SH-SY5Y (cell line): Measurements from ENCODE around the gene SNTA1.

Experiments used
- GATA2 ChIP-seq: IDR thresholded peaks from 2 replicates; pipeline ENCODE4 v1.6.1; 2011; ENCODE audit warnings: mild to moderate bottlenecking, low read depth, low read length
- GATA3 ChIP-seq: IDR thresholded peaks from 2 replicates; pipeline ENCODE4 v1.6.1; 2011; ENCODE audit warnings: low read depth, mild to moderate bottlenecking, low read length, moderate library complexity

The SNTA1 gene

DNA sequence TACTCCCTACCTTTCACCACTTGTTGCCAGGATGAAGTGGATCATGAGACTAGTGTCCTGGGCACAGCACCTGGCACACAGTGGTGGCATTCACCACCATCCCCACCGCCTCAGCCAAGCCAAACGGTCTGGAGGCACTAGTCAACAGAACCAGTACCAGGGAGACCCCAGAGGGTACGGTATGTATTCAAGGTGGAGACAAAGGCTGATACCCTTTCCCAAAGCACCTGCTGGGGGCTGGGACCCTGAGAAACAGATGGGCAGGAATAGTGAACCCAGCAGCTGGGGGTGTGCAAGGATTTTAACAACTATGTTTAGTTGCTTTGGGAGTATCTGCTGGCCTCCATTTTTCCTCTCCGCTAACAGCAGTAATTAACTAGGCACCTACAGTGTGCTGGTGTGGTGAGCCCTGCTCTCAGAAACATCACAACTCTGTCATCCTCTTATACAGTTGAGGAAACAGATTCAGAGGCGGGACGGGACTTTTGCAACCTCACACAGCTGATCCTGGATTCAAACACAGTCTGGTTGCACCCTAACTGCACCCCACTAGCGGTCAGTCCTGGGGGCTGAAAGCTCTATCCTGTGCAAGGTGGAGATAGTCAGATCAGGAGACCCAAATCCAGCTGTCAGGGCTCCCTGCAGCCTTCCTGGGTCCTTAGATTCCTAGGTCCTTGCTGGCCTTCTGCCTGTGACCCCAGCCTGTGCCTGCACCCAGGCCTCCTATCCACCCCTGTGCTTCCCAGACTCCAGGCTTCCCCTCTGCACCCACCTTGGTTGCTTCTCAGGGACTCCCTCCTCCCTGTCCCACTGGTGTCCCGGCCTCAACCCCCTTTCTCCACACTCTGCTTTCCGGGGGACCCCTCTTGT lies 1.2 kb downstream of the SNTA1 start:
- TF ChIP-seq GATA3 (no peak), GATA2 (no peak)

DNA sequence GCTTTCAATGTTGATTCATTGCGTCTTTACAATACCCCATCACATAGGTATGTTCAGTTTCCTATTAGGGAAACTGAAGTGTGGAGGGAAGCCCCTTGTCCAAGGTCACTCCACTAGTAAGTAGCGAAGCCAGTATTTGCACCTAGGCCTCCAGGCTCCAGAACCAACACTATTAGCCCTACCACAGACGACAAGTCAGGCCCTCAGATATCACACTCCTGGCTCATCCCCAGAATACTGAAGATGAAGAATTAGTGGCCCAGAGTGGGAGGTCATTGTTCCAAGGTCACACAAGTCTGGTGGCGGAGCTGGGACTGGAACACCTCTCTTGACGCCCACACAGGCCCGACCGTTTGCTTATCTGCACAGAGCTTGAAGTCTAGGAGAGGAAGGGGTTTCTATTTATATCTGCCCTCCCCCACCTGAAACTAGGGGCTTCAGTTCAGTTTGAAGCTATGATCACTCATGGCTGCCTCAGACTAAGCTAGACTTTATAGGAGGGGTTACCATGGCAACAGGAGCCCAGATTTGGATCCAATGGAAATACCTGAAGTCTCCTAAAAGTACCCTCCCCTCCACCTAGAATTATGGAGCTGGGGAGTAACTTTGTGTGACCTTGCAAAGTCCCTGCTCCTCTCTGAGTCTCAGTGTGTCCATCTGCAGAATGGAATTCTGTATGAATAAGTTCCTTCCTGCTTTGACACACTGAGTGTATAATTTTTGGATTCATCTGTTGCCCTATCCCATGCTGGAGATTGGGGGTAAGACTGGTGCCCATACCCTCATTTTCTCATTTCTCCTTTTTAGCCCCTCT lies 2.2 kb downstream of the SNTA1 start:
- no peak for TF ChIP-seq GATA3
- TF ChIP-seq GATA2, result no peak

DNA sequence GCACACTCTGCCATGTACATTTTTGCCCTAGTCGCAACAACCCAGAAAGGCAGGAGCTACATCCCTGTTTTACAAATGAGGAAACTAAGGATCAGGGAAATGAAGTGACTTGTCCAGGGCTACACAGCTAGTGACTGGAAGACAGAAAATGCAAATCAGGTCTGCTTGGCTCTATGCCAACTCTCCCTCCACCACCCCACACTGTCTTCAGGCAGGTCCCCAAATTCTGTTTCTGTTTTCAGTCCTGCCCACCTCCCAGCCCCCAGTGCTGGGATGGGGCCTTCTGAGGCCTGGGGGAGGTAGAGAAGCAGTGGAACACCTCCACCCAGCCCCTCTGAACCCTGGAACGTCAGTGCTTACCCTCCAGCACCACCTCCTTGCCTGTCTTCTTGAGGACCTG lies 5.1 kb downstream of the SNTA1 start:
- TF ChIP-seq GATA3 (no peak), GATA2 (no peak)

DNA sequence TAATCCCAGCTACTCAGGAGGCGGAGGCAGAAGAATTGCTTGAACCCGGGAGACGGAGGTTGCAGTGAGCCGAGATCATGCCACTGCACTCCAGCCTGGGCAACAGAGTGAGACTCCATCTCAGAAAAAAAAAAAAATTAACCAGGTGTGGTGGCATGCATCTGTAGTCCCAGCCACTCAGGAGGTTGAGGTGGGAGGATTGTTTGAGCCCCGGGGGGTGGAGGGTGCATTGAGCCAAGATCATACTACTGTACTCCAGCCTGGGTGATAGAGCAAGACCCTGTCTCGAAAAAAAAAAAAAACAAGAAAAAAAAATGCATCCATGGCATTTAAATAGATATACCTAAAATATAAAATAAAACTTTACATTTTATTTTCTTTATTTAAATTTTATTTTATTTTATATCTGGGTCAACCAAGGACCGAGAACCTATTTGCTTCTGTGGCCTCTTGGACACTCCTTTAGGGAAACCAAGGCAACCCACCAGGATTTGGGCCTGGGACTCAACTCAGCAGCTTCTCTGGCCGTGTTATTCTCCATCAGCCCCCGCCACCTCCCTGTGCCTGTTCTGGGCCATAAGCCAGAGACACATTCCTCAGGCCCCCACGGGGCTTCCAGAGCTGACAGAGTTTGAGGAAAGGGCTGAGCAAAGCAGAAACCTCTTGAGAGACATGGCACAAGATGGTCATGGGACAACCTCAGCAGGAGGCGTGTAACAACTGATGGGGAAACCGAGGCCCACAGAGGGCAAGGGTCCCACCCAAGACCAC lies 6.2 kb downstream of the SNTA1 start:
- TF ChIP-seq GATA3 (no peak), GATA2 (no peak)

DNA sequence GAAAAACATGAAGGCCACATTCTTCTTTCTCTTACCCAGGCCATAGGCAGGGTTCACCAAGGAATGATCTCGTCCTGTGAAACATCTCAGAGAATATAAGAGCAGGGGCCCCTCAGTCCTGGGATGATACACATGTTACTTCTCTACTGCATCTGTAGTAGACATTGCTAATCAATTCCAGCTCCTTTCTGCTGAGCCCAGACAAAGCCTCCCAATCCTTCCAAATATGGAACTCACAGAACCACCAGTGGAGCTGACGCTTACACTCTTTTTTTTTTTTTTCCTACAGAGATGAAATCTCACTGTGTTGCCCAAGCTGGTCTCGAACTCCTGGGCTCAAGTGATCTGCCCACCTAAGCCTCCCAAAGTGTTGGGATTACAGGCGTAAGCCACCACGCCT lies 9.1 kb downstream of the SNTA1 start:
- TF ChIP-seq GATA3 (no peak), GATA2 (no peak)

DNA sequence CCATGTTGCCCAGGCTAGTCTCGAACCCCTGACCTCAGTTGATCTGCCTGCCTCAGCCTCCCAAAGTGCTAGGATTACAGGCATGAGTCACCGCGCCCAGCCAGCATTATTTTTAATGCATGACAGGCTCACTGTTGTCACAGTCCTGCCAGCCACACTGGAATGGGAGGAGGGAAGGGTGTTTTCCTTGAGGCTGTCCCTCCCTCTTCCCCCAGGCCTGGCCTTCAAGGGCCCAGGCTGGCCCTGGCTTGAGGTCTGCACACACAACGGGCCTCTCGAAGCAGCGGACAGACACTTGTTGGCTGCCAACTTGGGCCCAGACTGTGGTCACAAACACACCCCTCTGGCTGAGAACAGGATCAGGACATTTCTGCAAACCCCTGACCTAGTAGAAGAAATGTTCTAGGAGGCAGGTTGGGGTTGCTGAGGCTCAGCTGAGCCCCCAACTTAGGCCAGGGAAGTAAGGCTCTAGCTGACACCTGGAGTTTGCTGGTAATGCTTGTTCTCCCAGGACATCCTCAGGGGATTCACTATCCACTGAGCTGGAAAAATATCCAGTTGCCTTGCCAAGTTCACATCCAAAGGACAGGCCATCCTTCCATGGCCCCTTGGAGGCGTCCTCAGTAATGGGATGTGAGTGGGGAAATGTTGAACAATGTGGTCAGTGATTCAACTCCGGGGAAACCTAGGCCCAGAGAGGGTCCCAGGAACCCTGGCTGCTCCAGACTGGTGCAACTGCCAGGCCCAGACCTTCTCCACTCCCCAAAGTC lies 9.9 kb downstream of the SNTA1 start:
- TF ChIP-seq GATA3, result no peak
- TF ChIP-seq GATA2, result no peak

DNA sequence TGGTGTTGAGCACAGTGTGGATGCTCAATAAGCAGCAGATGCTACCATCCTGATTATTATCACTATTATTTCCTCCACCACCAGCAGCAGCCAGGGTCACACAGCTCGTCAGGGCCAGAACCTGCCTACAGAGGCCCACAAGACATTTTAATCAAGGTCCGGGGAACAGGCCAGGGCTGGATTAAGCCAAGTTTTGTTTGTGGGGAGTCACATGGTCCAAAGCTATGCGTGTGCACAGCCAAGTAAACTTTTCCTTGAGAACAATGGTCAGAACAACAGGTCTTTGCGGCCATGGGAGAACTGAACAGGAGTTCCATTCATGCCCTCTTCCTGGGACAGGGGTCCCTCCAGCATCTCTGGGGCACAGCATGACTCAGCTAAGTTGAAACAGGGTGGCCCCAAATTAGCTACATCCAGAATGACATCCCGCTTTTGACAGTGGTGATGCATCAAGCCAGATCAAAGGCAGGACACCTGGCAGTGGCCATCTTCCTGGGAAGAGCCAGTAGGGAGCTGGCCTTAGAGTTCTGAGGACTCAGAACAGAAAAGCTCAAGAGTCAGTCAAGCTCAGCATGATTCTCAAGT lies 11.7 kb downstream of the SNTA1 start:
- no peak for TF ChIP-seq GATA3
- TF ChIP-seq GATA2, result no peak

DNA sequence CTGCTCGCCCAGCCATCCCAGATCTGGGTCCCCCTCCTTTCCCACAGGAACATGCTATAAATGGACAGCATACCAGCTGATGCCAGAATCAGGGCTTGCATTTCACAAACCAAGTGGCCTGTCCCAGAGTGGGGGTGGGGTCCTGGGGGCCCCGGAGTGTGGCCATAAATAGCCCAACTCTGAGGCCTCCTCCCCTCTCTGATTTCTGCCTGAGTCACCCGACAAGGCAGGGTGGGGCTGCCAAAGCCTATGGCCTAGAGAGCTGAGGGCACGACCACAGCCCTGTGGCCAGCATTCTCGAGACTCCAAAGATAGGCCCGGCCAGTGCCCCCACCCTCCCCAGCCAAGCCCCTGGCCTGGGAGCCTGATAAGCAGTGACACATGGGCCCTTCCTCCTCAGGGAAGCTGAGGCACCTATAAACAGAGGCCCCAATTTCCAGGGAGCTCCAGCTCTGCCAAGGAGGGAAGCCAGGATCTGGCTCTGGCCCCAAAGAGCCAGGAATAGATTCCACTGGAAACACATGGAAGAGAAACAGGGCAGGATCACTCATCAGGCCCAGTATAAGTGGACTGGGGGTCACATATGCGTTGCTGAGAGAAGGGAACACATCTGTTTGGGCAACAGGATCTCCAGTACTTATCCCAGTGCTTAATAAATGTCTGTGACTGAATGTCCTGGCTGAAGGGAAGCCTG lies 20.3 kb downstream of the SNTA1 start:
- no peak for TF ChIP-seq GATA2
- no peak for TF ChIP-seq GATA3

DNA sequence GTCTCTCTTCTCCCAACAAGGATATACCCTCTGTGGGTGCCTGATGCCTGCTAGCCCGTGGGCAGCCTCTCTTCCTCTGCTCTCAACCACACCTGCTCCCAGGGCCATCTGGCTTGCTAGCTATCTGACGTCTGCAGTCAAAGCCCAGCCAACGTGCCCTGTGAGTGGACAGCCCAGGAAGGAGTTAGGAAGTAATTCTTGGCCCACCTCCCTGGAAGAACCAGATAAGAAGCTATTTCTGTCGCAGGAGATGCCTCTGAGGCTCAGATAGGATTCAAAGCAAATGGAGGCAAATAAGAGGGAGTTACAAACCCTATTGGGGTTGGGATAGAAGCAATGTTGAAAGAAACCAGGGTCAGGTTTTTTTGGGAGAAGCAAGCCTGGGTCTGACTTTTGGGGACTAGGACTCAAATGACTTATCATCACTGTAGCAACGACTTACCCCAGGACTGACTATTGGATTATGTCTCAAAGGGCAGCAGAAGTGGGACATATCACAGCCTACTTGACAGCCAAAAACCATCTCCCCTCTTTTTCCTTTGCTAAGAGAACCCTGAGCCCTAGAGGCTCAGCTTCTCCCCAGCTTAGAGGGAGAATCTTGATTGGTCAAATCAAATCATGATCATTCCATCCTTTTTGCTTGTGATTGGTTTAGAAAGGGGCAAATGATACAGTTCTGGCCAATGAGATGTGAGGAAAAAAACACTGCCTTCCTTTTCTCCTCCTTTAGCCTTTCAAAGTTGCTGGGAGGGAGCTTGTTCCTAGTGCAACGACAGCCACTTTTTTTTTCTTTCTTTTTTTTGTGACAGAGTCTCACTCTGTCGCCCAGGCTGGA lies 24.2 kb downstream of the SNTA1 start:
- TF ChIP-seq GATA2 (no peak), GATA3 (no peak)

DNA sequence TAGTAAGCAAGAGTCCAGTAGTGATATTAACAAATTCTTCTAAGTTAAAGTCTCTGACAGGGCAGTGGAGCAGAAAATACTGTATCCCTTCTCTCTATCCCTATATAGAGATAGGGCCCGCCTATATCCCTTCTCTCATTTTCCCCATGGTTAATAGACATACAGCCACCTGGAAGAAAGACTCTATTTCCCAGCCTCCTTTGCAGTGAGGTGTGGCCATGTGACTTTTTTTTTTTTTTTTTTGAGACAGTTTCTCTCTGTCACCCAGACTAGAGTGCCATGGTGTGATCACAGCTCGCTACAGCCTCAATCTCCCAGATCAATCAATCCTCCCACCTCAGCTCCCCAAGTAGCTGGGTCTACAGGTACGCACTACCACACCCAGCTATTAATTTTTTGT lies 25.5 kb downstream of the SNTA1 start:
- no peak for TF ChIP-seq GATA2
- no peak for TF ChIP-seq GATA3

DNA sequence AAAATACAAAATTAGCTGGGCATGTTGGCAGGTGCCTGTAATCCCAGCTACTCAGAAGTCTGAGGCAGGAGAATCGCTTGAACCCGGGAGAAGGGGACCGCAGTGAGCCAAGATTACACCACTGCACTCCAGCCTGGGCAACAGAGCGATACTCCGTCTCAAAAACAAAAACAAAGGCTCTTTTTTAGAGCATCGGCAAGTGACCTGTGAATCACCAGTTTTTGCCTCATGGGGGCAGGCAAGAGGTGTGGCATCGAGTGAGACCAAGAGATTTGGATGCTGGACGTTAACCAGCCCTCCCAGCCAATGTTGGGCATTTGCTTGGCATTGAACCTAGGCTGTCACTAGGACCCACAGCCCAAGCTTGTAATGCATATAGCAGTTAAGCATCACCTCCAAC lies 27.6 kb downstream of the SNTA1 start:
- TF ChIP-seq GATA3 (no peak), GATA2 (no peak)

DNA sequence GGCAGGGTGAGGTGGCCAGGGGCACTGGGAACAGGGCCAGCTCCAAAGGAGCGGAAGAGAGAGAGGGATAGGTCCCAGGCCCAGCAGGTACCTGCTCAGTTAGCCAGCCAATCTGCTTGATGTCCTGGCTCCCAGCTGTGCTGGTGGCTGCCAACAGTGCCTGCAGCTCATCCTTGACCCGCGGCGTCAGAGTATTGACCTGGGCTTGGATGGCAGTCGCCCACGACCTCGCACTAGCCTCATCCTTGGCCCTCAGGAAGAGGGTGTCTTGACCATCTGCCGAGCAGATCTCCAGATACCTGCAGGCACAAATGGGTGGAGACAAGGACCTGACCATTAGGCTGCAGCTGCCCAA lies 31.1 kb downstream of the SNTA1 start:
- TF ChIP-seq GATA2 (no peak), GATA3 (no peak)
